GM12891 (cell line): Measurements from ENCODE around the gene PLPP1.

Experiments used
- POLR2A ChIP-seq: IDR thresholded peaks from 2 replicates; pipeline ENCODE4 v1.6.1; 2011; ENCODE audit warnings: low read depth, low read length, control low read depth
- POLR2AphosphoS5 ChIP-seq: IDR thresholded peaks from 2 replicates; pipeline ENCODE4 v1.6.1; 2011; ENCODE audit warnings: low read depth, low read length, control low read depth

GRCh38 chr5:55524816-55525215 is 9.9 kb downstream of the PLPP1 start:
- TF ChIP-seq POLR2AphosphoS5 = no peak
- no peak for TF ChIP-seq POLR2A
